Caco-2 (cell line): ENCODE data around the gene MLIP. TPM values are rescaled to one million over a fixed set of nuclear protein-coding genes. Genes with fewer than 3 reads are reported as not detected.

ENCODE experiments used
- BruUV-seq: library from RNA; stranded (reverse); fragments of 400-500 nt; replicated peaks from 2 replicates; lab custom pipeline; 2021; lab: Mats Ljungman, UMichigan
- CTCF ChIA-PET: fragments of 300-600 bp; sonication (Branson Sonifier 250); formaldehyde crosslinking; loops from one replicate; lab custom pipeline; 2022; ENCODE audit warnings: antibody characterized with exemption; lab: Charles Lee
- POLR2A ChIA-PET: fragments of 300-600 bp; sonication (Branson Sonifier 250); formaldehyde crosslinking; loops from one replicate; lab custom pipeline; 2022; ENCODE audit warnings: antibody characterized with exemption; lab: Charles Lee
- DNase-seq, 2 experiments: peaks; one replicate each; pipeline versions ENCODE4 v3.0.0 to v3.0.0-alpha.2; 2020 to 2022
- H3K27me3 ChIP-seq: replicated peaks from 2 replicates; pipeline ENCODE4 v1.6.0; 2011; ENCODE audit warnings: low read length; ENCODE audit not compliant: control insufficient read depth, insufficient read depth
- H3K36me3 ChIP-seq: 2 replicates; pipeline ENCODE4 v1.5.1; 2011; ENCODE audit warnings: low read length; ENCODE audit not compliant: control insufficient read depth, insufficient read depth
- H3K4me1 ChIP-seq: fragments of 250-450 bp; sonication (Bioruptor Pico); 2 replicates; pipeline ENCODE4 v1.5.1; 2020; ENCODE audit warnings: mild to moderate bottlenecking
- H3K4me3 ChIP-seq: 2 replicates; pipeline ENCODE4 v1.5.1; 2011; ENCODE audit warnings: low read depth, mild to moderate bottlenecking, control low read depth, low read length
- H3K9me3 ChIP-seq: fragments of 250-450 bp; sonication (Bioruptor Pico); 2 replicates; pipeline ENCODE4 v1.5.1; 2020; ENCODE audit warnings: mild to moderate bottlenecking, moderate library complexity
- H3K27ac Mint-ChIP-seq: one replicate; pipeline ENCODE4 v1.8.0; 2022; ENCODE audit warnings: mixed read lengths; ENCODE audit not compliant: unreplicated experiment
- H3K27me3 Mint-ChIP-seq: one replicate; pipeline ENCODE4 v1.8.0; 2022; ENCODE audit warnings: mixed read lengths; ENCODE audit not compliant: insufficient read depth, unreplicated experiment
- H3K36me3 Mint-ChIP-seq: one replicate; pipeline ENCODE4 v1.8.0; 2022; ENCODE audit warnings: mild to moderate bottlenecking, mixed read lengths; ENCODE audit not compliant: insufficient read depth, unreplicated experiment
- H3K4me1 Mint-ChIP-seq: one replicate; pipeline ENCODE4 v1.8.0; 2022; ENCODE audit warnings: low read depth, mixed read lengths; ENCODE audit not compliant: unreplicated experiment
- H3K4me3 Mint-ChIP-seq: one replicate; pipeline ENCODE4 v1.8.0; 2022; ENCODE audit warnings: mild to moderate bottlenecking, moderate library complexity, mixed read lengths; ENCODE audit not compliant: unreplicated experiment
- H3K9me3 Mint-ChIP-seq: one replicate; pipeline ENCODE4 v1.8.0; 2022; ENCODE audit warnings: mixed read lengths; ENCODE audit not compliant: unreplicated experiment
- intact Hi-C: fragments of 100-400 bp; cut with micrococcal nuclease; formaldehyde crosslinking; loops from one replicate; pipeline ENCODE4 v1.10.0; 2022; ENCODE audit not compliant: unreplicated experiment
- total RNA-seq: library from RNA; stranded (reverse); gene quantifications from 2 replicates; pipeline ENCODE4 v1.2.3, GENCODE V29; 2022
- TF ChIP-seq, protein P1 (sequence below), 2 experiments: fragments of 200-600 bp in 1 of 2; IDR thresholded peaks; 1 replicate in 1 of 2; 2 replicates in 1 of 2; pipeline versions ENCODE4 v1.5.1 to v1.8.0; 2011 to 2022; ENCODE audit warnings: antibody characterized with exemption in 1 of 2, control low read depth in 1 of 2, inconsistent platforms in 1 of 2, low read depth in 1 of 2, low read length in 1 of 2, mild to moderate bottlenecking in 1 of 2, moderate library complexity in 1 of 2; ENCODE audit not compliant: insufficient read depth in 1 of 2, severe bottlenecking in 1 of 2, unreplicated experiment in 1 of 2

The MLIP gene
- total RNA-seq, 1 experiment from 2014 or later = 0.88 TPM

DNA sequence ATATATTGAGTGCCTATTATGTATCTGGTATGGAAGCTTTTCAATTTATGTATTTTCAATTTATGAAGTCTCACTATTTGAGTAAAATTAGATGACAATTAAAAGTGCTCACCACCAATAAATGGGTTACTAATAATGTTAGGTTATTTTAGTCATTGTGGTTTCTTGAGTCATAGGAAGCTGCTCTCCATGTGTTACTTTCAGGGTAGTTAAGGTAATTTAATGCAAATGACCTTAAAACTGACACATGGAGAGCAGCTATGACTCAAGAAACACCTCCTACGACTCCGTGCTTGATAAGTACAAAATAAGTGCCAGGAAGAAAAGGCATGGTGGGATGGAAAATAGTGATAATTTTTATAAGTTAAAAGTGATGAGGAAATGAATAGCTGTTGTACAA, 180.5 kb downstream of the MLIP start:
- Mint-ChIP-seq H3K9me3 (no peaks in the 10 kb centered on the region), H3K36me3 (no peaks in the 10 kb centered on the region), H3K4me3 (no peak overlapping the region), H3K4me1 (no peaks in the 10 kb centered on the region), H3K27me3 (no peaks in the 10 kb centered on the region), H3K27ac (no peak overlapping the region)
- Histone ChIP-seq H3K27me3 (no peaks in the 10 kb centered on the region), H3K36me3 (no peaks in the 10 kb centered on the region), H3K4me3 (no peak overlapping the region), H3K4me1 (no peaks in the 10 kb centered on the region), H3K9me3 (no peaks in the 10 kb centered on the region)
- BruUV-seq = no TSS peak
- CTCF ChIA-PET = no interaction called here
- DNase-seq = no peak
- POLR2A ChIA-PET = no interaction called here
- intact Hi-C loops = no loop called here
- TF ChIP-seq, protein P1, sequence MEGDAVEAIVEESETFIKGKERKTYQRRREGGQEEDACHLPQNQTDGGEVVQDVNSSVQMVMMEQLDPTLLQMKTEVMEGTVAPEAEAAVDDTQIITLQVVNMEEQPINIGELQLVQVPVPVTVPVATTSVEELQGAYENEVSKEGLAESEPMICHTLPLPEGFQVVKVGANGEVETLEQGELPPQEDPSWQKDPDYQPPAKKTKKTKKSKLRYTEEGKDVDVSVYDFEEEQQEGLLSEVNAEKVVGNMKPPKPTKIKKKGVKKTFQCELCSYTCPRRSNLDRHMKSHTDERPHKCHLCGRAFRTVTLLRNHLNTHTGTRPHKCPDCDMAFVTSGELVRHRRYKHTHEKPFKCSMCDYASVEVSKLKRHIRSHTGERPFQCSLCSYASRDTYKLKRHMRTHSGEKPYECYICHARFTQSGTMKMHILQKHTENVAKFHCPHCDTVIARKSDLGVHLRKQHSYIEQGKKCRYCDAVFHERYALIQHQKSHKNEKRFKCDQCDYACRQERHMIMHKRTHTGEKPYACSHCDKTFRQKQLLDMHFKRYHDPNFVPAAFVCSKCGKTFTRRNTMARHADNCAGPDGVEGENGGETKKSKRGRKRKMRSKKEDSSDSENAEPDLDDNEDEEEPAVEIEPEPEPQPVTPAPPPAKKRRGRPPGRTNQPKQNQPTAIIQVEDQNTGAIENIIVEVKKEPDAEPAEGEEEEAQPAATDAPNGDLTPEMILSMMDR (IDR thresholded peaks at IDR 0.05; ENCODE audit: insufficient read depth in 1 of 2, low read depth in 1 of 2, low read length in 1 of 2, severe bottlenecking in 1 of 2, unreplicated experiment in 1 of 2) = no peak

DNA sequence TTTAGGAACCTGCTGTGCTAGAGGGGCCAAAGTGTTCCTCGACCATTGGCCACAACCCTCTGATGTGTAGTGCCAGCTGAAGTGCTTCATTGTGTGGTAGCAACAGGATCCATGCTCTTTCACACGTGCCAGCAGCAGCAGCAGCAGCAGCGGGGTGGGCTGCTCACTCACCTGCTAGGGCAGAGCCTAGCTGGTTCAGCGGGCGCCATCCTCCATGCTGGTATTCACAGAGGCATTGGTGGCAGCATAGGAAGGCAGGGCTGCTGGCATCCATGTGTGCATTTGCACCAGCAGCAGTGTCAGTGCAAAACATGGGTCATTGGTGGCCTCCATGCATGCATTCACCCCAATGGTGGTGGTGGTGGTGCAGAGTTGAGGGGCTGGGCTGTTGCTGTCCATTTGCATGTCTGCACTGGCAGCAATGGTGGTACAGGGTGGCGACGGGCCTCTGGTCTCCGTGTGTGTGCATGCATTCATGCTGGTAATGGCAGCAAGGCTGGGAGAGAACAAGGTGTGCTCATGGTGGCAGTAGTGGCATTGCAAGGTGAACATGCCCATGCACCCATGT, 183.8 kb downstream of the MLIP start:
- CTCF ChIA-PET = no interaction called here
- H3K27me3 ChIP-seq = no peaks in the 10 kb centered on the region
- H3K4me1 Mint-ChIP-seq = no peaks in the 10 kb centered on the region
- H3K9me3 ChIP-seq = no peaks in the 10 kb centered on the region
- H3K4me3 Mint-ChIP-seq = no peak overlapping the region
- intact Hi-C loops = no loop called here
- no peak for DNase-seq
- TF ChIP-seq, protein P1 (IDR thresholded peaks at IDR 0.05; ENCODE audit: insufficient read depth in 1 of 2, low read depth in 1 of 2, low read length in 1 of 2, severe bottlenecking in 1 of 2, unreplicated experiment in 1 of 2) = no peak
- H3K27me3 Mint-ChIP-seq = no peaks in the 10 kb centered on the region
- H3K9me3 Mint-ChIP-seq = no peaks in the 10 kb centered on the region
- H3K27ac Mint-ChIP-seq = no peak overlapping the region
- no peak overlapping the region for H3K4me3 ChIP-seq
- BruUV-seq = no TSS peak
- no peaks in the 10 kb centered on the region for H3K4me1 ChIP-seq
- POLR2A ChIA-PET = no interaction called here
- no peaks in the 10 kb centered on the region for H3K36me3 Mint-ChIP-seq
- H3K36me3 ChIP-seq = no peaks in the 10 kb centered on the region

DNA sequence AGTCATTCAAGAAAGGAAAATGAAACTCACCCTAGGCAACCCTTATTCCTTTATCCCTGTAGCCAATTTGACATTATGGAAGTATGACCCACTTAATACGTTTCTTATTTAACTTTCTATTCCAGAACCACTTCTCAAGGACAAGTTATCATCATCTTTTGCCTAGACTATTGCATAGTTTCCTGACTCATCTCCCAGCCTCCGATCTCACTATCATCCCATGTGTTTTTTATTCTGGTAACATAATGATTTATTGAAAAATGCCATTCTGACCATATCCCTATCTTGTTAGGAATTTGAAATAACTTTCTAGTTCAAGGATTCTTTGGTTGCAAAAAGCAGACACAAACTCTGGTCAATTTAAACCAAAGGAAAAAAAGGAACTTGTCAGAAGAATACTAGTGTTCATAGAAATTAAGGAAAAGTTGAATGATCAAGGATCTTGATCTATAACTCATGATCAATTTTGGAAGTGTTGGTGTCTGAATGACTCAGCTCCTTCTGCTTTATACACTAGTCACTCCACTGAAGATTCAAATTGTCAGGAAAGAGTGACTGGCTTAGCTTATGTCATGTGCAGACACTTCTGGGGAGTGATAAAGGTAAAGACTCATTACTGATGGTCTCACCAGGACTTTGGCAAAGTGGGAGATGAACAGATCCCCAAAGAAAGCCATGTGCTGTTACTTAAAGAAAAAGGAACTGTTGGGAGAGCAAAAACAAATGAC, 188.5 kb downstream of the MLIP start:
- Mint-ChIP-seq H3K4me3 (no peak overlapping the region), H3K27ac (no peak overlapping the region), H3K4me1 (no peaks in the 10 kb centered on the region), H3K36me3 (no peaks in the 10 kb centered on the region), H3K27me3 (no peaks in the 10 kb centered on the region), H3K9me3 (no peaks in the 10 kb centered on the region)
- ChIA-PET CTCF (no interaction called here), POLR2A (no interaction called here)
- no TSS peak for BruUV-seq
- intact Hi-C loops = no loop called here
- H3K27me3 ChIP-seq = no peaks in the 10 kb centered on the region
- H3K36me3 ChIP-seq = no peaks in the 10 kb centered on the region
- TF ChIP-seq, protein P1 (IDR thresholded peaks at IDR 0.05; ENCODE audit: insufficient read depth in 1 of 2, low read depth in 1 of 2, low read length in 1 of 2, severe bottlenecking in 1 of 2, unreplicated experiment in 1 of 2) = no peak
- H3K4me3 ChIP-seq = no peak overlapping the region
- no peak for DNase-seq
- no peaks in the 10 kb centered on the region for H3K9me3 ChIP-seq
- H3K4me1 ChIP-seq = no peaks in the 10 kb centered on the region
